WTC11 (cell line): ENCODE data around the gene CLK2. TPM values are rescaled to one million over a fixed set of nuclear protein-coding genes. Genes with fewer than 3 reads are reported as not detected.

Source experiments
- ATAC-seq: fragments of 200-7000 bp; cut with Tn5 transposase; 2 replicates; pipeline ENCODE4 v1.10.0; 2021; ENCODE audit warnings: mild to moderate bottlenecking, moderate library complexity
- CTCF ChIA-PET: fragments of 300-600 bp; sonication (Branson Sonifier 250); formaldehyde crosslinking; loops from one replicate; lab custom pipeline; 2021; ENCODE audit warnings: antibody characterized with exemption; lab: Charles Lee
- POLR2A ChIA-PET: fragments of 350-600 bp; sonication (Branson Sonifier 250); formaldehyde crosslinking; loops from one replicate; lab custom pipeline; 2021; ENCODE audit warnings: antibody characterized with exemption; lab: Charles Lee
- DNase-seq: peaks from one replicate; pipeline ENCODE4 v3.0.0; 2021; ENCODE audit warnings: low spot score
- H3K27ac Mint-ChIP-seq: 2 replicates; pipeline ENCODE4 v1.8.0; 2021; ENCODE audit warnings: mixed read lengths
- H3K27me3 Mint-ChIP-seq: 2 replicates; pipeline ENCODE4 v1.8.0; 2021; ENCODE audit warnings: low read depth, mild to moderate bottlenecking, moderate library complexity, mixed read lengths
- H3K36me3 Mint-ChIP-seq: 2 replicates; pipeline ENCODE4 v1.8.0; 2021; ENCODE audit warnings: mixed read lengths
- H3K4me1 Mint-ChIP-seq: 2 replicates; pipeline ENCODE4 v1.8.0; 2022; ENCODE audit warnings: mixed read lengths
- H3K4me3 Mint-ChIP-seq: 2 replicates; pipeline ENCODE4 v1.8.0; 2021; ENCODE audit warnings: mild to moderate bottlenecking, moderate library complexity, mixed read lengths
- H3K9me3 Mint-ChIP-seq: 2 replicates; pipeline ENCODE4 v1.8.0; 2021; ENCODE audit warnings: mixed read lengths
- CDX4 ChIP-seq: fragments of 250-450 bp; sonication (Bioruptor Pico); IDR thresholded peaks from 2 replicates; pipeline ENCODE4 v1.9.0; 2021; ENCODE audit warnings: moderate library complexity, mild to moderate bottlenecking, inconsistent platforms, borderline replicate concordance
- CREB1 ChIP-seq: sonication (generic); formaldehyde crosslinking; IDR thresholded peaks from 2 replicates; pipeline ENCODE4 v1.8.0; 2023; ENCODE audit warnings: mild to moderate bottlenecking, missing genetic modification reagents
- CREM ChIP-seq: sonication (generic); formaldehyde crosslinking; IDR thresholded peaks from 2 replicates; pipeline ENCODE4 v1.8.1; 2022; ENCODE audit warnings: mild to moderate bottlenecking, missing genetic modification reagents, moderate library complexity
- ERG ChIP-seq: fragments of 250-450 bp; sonication (Bioruptor Pico); IDR thresholded peaks from 2 replicates; pipeline ENCODE4 v1.8.0; 2021; ENCODE audit warnings: mild to moderate bottlenecking
- GTF2I ChIP-seq: fragments of 250-450 bp; sonication (Bioruptor Pico); conservative IDR thresholded peaks from 2 replicates; pipeline ENCODE4 v1.4.0; 2021; ENCODE audit warnings: mild to moderate bottlenecking
- HMGA2 ChIP-seq: fragments of 250-450 bp; sonication (Bioruptor Pico); IDR thresholded peaks from 2 replicates; pipeline ENCODE4 v1.4.0; 2021; ENCODE audit warnings: mild to moderate bottlenecking, moderate library complexity
- HMGXB4 ChIP-seq: sonication (generic); formaldehyde crosslinking; IDR thresholded peaks from 2 replicates; pipeline ENCODE4 v1.8.1; 2023; ENCODE audit warnings: mild to moderate bottlenecking, moderate library complexity, missing genetic modification reagents
- KAT7 ChIP-seq: sonication (generic); formaldehyde crosslinking; IDR thresholded peaks from 2 replicates; pipeline ENCODE4 v1.8.1; 2023; ENCODE audit warnings: missing genetic modification reagents, mild to moderate bottlenecking, borderline replicate concordance
- NFYB ChIP-seq: sonication (generic); formaldehyde crosslinking; conservative IDR thresholded peaks from 2 replicates; pipeline ENCODE4 v1.8.0; 2022; ENCODE audit warnings: low read depth, missing genetic modification reagents
- RELA ChIP-seq: sonication (generic); formaldehyde crosslinking; IDR thresholded peaks from 2 replicates; pipeline ENCODE4 v1.8.1; 2022; ENCODE audit warnings: missing genetic modification reagents, mild to moderate bottlenecking, borderline replicate concordance
- USF2 ChIP-seq: sonication (generic); formaldehyde crosslinking; IDR thresholded peaks from 2 replicates; pipeline ENCODE4 v1.8.1; 2023; ENCODE audit warnings: mild to moderate bottlenecking, missing genetic modification reagents, moderate library complexity
- ZNF121 ChIP-seq: sonication (generic); formaldehyde crosslinking; IDR thresholded peaks from 2 replicates; pipeline ENCODE4 v1.8.0; 2023; ENCODE audit warnings: missing genetic modification reagents
- ZNF138 ChIP-seq: sonication (generic); formaldehyde crosslinking; conservative IDR thresholded peaks from 2 replicates; pipeline ENCODE4 v1.8.1; 2022; ENCODE audit warnings: mild to moderate bottlenecking, moderate library complexity, missing genetic modification reagents
- ZNF263 ChIP-seq: sonication (generic); formaldehyde crosslinking; IDR thresholded peaks from 2 replicates; pipeline ENCODE4 v1.8.1; 2022; ENCODE audit warnings: low read depth, mild to moderate bottlenecking, moderate library complexity, missing genetic modification reagents
- ZNF396 ChIP-seq: fragments of 250-450 bp; sonication (Bioruptor Pico); IDR thresholded peaks from 2 replicates; pipeline ENCODE4 v1.8.0; 2021; ENCODE audit warnings: mild to moderate bottlenecking, moderate library complexity, borderline replicate concordance
- ZSCAN18 ChIP-seq: fragments of 250-450 bp; sonication (Bioruptor Pico); IDR thresholded peaks from 2 replicates; pipeline ENCODE4 v2.1.2; 2022; ENCODE audit warnings: mild to moderate bottlenecking, moderate library complexity
- total RNA-seq: library from RNA; stranded (reverse); gene quantifications from 3 replicates; pipeline ENCODE4 v1.2.3, GENCODE V29; 2021
- TF ChIP-seq, protein P1 (sequence below): sonication (generic); formaldehyde crosslinking; IDR thresholded peaks from 2 replicates; pipeline ENCODE4 v1.8.0; 2023; ENCODE audit warnings: mild to moderate bottlenecking, missing genetic modification reagents
- TF ChIP-seq, protein P2 (sequence below): sonication (generic); formaldehyde crosslinking; IDR thresholded peaks from 2 replicates; pipeline ENCODE4 v1.8.1; 2022; ENCODE audit warnings: missing genetic modification reagents, borderline replicate concordance
- TF ChIP-seq, protein P3 (sequence below): fragments of 250-450 bp; sonication (Bioruptor Pico); conservative IDR thresholded peaks from 2 replicates; pipeline ENCODE4 v1.9.0; 2021; ENCODE audit warnings: mild to moderate bottlenecking
- TF ChIP-seq, protein P4 (sequence below): sonication (generic); formaldehyde crosslinking; IDR thresholded peaks from 2 replicates; pipeline ENCODE4 v1.8.0; 2022; ENCODE audit warnings: missing genetic modification reagents

Gene CLK2
- total RNA-seq, 1 experiment from 2014 or later = 74.4 TPM

GRCh38 chr1:155319536-155319935 is 46.2 kb upstream of the CLK2 start:
- peak overlapping the region; percentile 84; the same call in 1 of the 2 replicates for H3K4me3 Mint-ChIP-seq
- no peaks in the 10 kb centered on the region for H3K9me3 Mint-ChIP-seq
- peaks cover 33% of the 10 kb centered on the region for H3K4me1 Mint-ChIP-seq

More at GRCh38 chr1:155319536-155319935, 46.2 kb upstream of the CLK2 start:
- H3K27ac Mint-ChIP-seq = no peak overlapping the region
- POLR2A ChIA-PET = no interaction called here
- peaks cover 22% of the 10 kb centered on the region for H3K36me3 Mint-ChIP-seq
- H3K27me3 Mint-ChIP-seq = peaks cover 6% of the 10 kb centered on the region
- DNase-seq = no peak
- ATAC-seq = no peak
- CTCF ChIA-PET = interaction anchor here (6.1 to 9.9 kb wide), 2 partner anchors 40 to 68 kb away, joined by 75 to 204 read pairs; no protein-coding TSS in a partner anchor
- no peak for TF ChIP-seq ZNF263 (CRISPR knock-in tag)
- TF ChIP-seq ZNF396 (CRISPR knock-in tag) = no peak
- TF ChIP-seq GTF2I (CRISPR knock-in tag) = no peak
- TF ChIP-seq CREM = no peak
- no peak for TF ChIP-seq USF2
- TF ChIP-seq ZNF121 = no peak
- TF ChIP-seq KAT7 (CRISPR knock-in tag) = no peak
- TF ChIP-seq NFYB (CRISPR knock-in tag) = no peak
- TF ChIP-seq, protein P1, sequence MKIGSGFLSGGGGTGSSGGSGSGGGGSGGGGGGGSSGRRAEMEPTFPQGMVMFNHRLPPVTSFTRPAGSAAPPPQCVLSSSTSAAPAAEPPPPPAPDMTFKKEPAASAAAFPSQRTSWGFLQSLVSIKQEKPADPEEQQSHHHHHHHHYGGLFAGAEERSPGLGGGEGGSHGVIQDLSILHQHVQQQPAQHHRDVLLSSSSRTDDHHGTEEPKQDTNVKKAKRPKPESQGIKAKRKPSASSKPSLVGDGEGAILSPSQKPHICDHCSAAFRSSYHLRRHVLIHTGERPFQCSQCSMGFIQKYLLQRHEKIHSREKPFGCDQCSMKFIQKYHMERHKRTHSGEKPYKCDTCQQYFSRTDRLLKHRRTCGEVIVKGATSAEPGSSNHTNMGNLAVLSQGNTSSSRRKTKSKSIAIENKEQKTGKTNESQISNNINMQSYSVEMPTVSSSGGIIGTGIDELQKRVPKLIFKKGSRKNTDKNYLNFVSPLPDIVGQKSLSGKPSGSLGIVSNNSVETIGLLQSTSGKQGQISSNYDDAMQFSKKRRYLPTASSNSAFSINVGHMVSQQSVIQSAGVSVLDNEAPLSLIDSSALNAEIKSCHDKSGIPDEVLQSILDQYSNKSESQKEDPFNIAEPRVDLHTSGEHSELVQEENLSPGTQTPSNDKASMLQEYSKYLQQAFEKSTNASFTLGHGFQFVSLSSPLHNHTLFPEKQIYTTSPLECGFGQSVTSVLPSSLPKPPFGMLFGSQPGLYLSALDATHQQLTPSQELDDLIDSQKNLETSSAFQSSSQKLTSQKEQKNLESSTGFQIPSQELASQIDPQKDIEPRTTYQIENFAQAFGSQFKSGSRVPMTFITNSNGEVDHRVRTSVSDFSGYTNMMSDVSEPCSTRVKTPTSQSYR (CRISPR knock-in tag) = no peak
- TF ChIP-seq HMGA2 (CRISPR knock-in tag) = no peak
- TF ChIP-seq, protein P2, sequence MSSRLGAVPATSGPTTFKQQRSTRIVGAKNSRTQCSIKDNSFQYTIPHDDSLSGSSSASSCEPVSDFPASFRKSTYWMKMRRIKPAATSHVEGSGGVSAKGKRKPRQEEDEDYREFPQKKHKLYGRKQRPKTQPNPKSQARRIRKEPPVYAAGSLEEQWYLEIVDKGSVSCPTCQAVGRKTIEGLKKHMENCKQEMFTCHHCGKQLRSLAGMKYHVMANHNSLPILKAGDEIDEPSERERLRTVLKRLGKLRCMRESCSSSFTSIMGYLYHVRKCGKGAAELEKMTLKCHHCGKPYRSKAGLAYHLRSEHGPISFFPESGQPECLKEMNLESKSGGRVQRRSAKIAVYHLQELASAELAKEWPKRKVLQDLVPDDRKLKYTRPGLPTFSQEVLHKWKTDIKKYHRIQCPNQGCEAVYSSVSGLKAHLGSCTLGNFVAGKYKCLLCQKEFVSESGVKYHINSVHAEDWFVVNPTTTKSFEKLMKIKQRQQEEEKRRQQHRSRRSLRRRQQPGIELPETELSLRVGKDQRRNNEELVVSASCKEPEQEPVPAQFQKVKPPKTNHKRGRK (CRISPR knock-in tag) = no peak
- no peak for TF ChIP-seq ZNF138
- TF ChIP-seq ERG (CRISPR knock-in tag) = no peak
- TF ChIP-seq, protein P3, sequence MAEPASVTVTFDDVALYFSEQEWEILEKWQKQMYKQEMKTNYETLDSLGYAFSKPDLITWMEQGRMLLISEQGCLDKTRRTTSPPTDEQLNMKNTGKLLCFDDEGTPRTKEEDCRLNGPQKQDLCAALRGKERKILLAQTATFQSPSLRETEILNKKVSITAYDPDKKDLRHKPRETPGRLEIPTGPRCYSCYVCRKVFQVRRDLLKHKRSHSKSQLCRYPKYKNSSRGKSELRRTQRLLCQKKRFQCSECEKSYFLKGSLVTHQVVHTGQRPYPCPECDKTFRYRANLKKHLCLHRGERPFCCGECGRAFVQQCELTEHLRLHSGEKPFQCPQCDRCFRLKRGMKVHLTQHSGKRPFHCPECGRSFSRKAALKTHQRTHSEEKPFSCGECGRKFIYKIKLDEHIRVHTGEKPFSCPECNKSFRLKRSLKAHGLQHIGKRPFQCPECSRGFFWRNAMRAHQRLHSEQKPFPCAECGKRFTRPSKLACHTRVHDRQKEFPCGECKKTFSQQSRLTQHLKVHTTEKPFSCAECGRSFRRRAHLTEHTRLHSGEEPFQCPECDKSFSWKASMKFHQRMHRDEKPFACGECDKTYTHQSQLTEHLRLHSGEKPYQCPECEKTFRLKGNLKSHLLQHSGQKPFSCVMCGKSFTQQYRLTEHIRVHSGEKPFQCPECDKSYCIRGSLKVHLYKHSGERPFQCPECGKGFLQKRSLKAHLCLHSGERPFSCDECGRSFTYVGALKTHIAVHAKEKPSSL (CRISPR knock-in tag) = no peak
- TF ChIP-seq CREB1 (CRISPR knock-in tag) = no peak
- no peak for TF ChIP-seq RELA
- TF ChIP-seq, protein P4, sequence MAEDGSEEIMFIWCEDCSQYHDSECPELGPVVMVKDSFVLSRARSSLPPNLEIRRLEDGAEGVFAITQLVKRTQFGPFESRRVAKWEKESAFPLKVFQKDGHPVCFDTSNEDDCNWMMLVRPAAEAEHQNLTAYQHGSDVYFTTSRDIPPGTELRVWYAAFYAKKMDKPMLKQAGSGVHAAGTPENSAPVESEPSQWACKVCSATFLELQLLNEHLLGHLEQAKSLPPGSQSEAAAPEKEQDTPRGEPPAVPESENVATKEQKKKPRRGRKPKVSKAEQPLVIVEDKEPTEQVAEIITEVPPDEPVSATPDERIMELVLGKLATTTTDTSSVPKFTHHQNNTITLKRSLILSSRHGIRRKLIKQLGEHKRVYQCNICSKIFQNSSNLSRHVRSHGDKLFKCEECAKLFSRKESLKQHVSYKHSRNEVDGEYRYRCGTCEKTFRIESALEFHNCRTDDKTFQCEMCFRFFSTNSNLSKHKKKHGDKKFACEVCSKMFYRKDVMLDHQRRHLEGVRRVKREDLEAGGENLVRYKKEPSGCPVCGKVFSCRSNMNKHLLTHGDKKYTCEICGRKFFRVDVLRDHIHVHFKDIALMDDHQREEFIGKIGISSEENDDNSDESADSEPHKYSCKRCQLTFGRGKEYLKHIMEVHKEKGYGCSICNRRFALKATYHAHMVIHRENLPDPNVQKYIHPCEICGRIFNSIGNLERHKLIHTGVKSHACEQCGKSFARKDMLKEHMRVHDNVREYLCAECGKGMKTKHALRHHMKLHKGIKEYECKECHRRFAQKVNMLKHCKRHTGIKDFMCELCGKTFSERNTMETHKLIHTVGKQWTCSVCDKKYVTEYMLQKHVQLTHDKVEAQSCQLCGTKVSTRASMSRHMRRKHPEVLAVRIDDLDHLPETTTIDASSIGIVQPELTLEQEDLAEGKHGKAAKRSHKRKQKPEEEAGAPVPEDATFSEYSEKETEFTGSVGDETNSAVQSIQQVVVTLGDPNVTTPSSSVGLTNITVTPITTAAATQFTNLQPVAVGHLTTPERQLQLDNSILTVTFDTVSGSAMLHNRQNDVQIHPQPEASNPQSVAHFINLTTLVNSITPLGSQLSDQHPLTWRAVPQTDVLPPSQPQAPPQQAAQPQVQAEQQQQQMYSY (CRISPR knock-in tag) = no peak
- no peak for TF ChIP-seq HMGXB4 (CRISPR knock-in tag)
- TF ChIP-seq ZSCAN18 (CRISPR knock-in tag) = no peak
- TF ChIP-seq CDX4 (CRISPR knock-in tag) = no peak
- TF ChIP-seq, all 79 proteins: peak for 0
